Measurements from ENCODE around the gene MS4A8.

DNA sequence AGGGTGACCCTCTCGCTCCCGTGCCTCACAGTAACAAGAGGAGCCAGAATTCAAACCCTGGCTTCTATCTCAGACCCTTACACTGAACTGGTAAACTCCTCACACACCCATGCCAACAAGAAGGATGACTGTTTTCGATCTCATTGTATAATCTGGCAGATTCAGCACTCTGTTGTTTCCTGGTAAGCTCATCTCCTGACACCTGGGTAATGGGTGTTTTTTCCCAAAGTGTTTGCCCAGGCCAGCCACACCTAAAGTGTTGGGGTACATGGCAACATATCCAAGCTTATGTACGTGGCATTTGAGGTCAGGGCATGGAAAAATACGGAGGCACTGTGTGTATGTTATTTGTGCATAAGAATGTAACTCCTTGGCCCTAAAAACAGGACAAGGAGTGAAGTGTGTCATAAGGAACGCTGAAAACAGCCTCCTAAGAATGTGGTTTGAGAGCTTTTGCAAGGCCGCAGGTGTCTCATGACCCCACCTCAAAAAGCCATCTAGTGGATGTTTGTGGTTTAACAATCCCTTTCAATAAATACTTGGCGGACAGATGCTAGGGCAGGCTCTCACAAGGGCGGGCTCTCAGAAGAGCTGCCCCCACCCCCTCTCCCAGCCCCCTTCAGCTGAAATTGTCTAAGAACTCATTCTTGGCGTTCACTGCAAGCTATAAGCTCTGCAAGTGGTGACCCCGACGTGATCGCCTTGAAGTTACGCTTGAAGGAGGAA lies 57.1 kb downstream of the MS4A8 start, which contains the start of gene MS4A15:
- TF ChIP-seq, protein P1, sequence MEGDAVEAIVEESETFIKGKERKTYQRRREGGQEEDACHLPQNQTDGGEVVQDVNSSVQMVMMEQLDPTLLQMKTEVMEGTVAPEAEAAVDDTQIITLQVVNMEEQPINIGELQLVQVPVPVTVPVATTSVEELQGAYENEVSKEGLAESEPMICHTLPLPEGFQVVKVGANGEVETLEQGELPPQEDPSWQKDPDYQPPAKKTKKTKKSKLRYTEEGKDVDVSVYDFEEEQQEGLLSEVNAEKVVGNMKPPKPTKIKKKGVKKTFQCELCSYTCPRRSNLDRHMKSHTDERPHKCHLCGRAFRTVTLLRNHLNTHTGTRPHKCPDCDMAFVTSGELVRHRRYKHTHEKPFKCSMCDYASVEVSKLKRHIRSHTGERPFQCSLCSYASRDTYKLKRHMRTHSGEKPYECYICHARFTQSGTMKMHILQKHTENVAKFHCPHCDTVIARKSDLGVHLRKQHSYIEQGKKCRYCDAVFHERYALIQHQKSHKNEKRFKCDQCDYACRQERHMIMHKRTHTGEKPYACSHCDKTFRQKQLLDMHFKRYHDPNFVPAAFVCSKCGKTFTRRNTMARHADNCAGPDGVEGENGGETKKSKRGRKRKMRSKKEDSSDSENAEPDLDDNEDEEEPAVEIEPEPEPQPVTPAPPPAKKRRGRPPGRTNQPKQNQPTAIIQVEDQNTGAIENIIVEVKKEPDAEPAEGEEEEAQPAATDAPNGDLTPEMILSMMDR (IDR thresholded peaks at IDR 0.05): peak; percentile 49; the same call in 1 of the 2 replicates
- TF ChIP-seq, protein P2, sequence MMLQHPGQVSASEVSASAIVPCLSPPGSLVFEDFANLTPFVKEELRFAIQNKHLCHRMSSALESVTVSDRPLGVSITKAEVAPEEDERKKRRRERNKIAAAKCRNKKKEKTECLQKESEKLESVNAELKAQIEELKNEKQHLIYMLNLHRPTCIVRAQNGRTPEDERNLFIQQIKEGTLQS (CRISPR knock-in tag; conservative IDR thresholded peaks at IDR 0.05): no peak
- TF ChIP-seq, protein P3, sequence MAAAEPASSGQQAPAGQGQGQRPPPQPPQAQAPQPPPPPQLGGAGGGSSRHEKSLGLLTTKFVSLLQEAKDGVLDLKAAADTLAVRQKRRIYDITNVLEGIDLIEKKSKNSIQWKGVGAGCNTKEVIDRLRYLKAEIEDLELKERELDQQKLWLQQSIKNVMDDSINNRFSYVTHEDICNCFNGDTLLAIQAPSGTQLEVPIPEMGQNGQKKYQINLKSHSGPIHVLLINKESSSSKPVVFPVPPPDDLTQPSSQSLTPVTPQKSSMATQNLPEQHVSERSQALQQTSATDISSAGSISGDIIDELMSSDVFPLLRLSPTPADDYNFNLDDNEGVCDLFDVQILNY (CRISPR knock-in tag; IDR thresholded peaks at IDR 0.05): no peak
- TF ChIP-seq, protein P4, sequence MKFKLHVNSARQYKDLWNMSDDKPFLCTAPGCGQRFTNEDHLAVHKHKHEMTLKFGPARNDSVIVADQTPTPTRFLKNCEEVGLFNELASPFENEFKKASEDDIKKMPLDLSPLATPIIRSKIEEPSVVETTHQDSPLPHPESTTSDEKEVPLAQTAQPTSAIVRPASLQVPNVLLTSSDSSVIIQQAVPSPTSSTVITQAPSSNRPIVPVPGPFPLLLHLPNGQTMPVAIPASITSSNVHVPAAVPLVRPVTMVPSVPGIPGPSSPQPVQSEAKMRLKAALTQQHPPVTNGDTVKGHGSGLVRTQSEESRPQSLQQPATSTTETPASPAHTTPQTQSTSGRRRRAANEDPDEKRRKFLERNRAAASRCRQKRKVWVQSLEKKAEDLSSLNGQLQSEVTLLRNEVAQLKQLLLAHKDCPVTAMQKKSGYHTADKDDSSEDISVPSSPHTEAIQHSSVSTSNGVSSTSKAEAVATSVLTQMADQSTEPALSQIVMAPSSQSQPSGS (CRISPR knock-in tag; IDR thresholded peaks at IDR 0.05; ENCODE audit: borderline replicate concordance, low read depth): no peak
- TF ChIP-seq HMGA2 (CRISPR knock-in tag; IDR thresholded peaks at IDR 0.05) (no peak), NR3C1 (CRISPR knock-in tag; conservative IDR thresholded peaks at IDR 0.05; ENCODE audit: low read depth) (no peak), ESRRA (CRISPR knock-in tag; IDR thresholded peaks at IDR 0.05; ENCODE audit: borderline replicate concordance) (no peak)
- TF ChIP-seq, protein P5, sequence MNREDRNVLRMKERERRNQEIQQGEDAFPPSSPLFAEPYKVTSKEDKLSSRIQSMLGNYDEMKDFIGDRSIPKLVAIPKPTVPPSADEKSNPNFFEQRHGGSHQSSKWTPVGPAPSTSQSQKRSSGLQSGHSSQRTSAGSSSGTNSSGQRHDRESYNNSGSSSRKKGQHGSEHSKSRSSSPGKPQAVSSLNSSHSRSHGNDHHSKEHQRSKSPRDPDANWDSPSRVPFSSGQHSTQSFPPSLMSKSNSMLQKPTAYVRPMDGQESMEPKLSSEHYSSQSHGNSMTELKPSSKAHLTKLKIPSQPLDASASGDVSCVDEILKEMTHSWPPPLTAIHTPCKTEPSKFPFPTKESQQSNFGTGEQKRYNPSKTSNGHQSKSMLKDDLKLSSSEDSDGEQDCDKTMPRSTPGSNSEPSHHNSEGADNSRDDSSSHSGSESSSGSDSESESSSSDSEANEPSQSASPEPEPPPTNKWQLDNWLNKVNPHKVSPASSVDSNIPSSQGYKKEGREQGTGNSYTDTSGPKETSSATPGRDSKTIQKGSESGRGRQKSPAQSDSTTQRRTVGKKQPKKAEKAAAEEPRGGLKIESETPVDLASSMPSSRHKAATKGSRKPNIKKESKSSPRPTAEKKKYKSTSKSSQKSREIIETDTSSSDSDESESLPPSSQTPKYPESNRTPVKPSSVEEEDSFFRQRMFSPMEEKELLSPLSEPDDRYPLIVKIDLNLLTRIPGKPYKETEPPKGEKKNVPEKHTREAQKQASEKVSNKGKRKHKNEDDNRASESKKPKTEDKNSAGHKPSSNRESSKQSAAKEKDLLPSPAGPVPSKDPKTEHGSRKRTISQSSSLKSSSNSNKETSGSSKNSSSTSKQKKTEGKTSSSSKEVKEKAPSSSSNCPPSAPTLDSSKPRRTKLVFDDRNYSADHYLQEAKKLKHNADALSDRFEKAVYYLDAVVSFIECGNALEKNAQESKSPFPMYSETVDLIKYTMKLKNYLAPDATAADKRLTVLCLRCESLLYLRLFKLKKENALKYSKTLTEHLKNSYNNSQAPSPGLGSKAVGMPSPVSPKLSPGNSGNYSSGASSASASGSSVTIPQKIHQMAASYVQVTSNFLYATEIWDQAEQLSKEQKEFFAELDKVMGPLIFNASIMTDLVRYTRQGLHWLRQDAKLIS (CRISPR knock-in tag; IDR thresholded peaks at IDR 0.05; ENCODE audit: borderline replicate concordance): no peak
- TF ChIP-seq, protein P6, sequence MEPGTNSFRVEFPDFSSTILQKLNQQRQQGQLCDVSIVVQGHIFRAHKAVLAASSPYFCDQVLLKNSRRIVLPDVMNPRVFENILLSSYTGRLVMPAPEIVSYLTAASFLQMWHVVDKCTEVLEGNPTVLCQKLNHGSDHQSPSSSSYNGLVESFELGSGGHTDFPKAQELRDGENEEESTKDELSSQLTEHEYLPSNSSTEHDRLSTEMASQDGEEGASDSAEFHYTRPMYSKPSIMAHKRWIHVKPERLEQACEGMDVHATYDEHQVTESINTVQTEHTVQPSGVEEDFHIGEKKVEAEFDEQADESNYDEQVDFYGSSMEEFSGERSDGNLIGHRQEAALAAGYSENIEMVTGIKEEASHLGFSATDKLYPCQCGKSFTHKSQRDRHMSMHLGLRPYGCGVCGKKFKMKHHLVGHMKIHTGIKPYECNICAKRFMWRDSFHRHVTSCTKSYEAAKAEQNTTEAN (CRISPR knock-in tag; IDR thresholded peaks at IDR 0.05): no peak
- TF ChIP-seq, protein P7, sequence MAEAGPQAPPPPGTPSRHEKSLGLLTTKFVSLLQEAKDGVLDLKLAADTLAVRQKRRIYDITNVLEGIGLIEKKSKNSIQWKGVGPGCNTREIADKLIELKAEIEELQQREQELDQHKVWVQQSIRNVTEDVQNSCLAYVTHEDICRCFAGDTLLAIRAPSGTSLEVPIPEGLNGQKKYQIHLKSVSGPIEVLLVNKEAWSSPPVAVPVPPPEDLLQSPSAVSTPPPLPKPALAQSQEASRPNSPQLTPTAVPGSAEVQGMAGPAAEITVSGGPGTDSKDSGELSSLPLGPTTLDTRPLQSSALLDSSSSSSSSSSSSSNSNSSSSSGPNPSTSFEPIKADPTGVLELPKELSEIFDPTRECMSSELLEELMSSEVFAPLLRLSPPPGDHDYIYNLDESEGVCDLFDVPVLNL (CRISPR knock-in tag; IDR thresholded peaks at IDR 0.05; ENCODE audit: borderline replicate concordance, low read depth): no peak
